ENCODE results near the gene EIF4G1.
A peak's percentile ranks its signal among the peaks of the same experiment; 100 is the strongest.
"Not testable (repeated sequence)": the region's sequence is repeated elsewhere in the genome, so short reads cannot be mapped to it uniquely, and the experiment has no call there.

Gene EIF4G1

GRCh38 chr3:184335661-184336546 lies 21.5 kb downstream of the EIF4G1 start:
- DNase-seq = peak; percentile 89 to 94

GRCh38 chr3:184336547-184337398 lies 22.4 kb downstream of the EIF4G1 start:
- DNase-seq = no peak

- no peak for DNase-seq
Observed at GRCh38 chr3:184337399-184337714, 23.0 kb downstream of the EIF4G1 start, which contains the start of gene FAM131A. Gene FAM131A (plus strand): TSS chr3:184337600. CDS start chr3:184337631, 31 bp downstream.

- DNase-seq = no peak
Observed at GRCh38 chr3:184337981-184338380, 23.6 kb downstream of the EIF4G1 start.

- DNase-seq = no peak
Observed at GRCh38 chr3:184338511-184338945, 24.1 kb downstream of the EIF4G1 start.

GRCh38 chr3:184339001-184339400 lies 24.6 kb downstream of the EIF4G1 start:
- DNase-seq = no peak

GRCh38 chr3:184339451-184340135 lies 25.2 kb downstream of the EIF4G1 start:
- not testable (repeated sequence) for DNase-seq

GRCh38 chr3:184341925-184342324 lies 27.5 kb downstream of the EIF4G1 start:
- DNase-seq = no peak

- DNase-seq = no peak
Observed at GRCh38 chr3:184343200-184343876, 28.9 kb downstream of the EIF4G1 start.

GRCh38 chr3:184344579-184345316 lies 30.3 kb downstream of the EIF4G1 start:
- no peak for DNase-seq

GRCh38 chr3:184345317-184346144 lies 31.1 kb downstream of the EIF4G1 start:
- DNase-seq = no peak

GRCh38 chr3:184346480-184347190 lies 32.2 kb downstream of the EIF4G1 start:
- no peak for DNase-seq

- no peak for DNase-seq
Observed at GRCh38 chr3:184347321-184348056, 33.1 kb downstream of the EIF4G1 start.

- no peak for DNase-seq
Observed at GRCh38 chr3:184348057-184348382, 33.6 kb downstream of the EIF4G1 start.

GRCh38 chr3:184349563-184350470 lies 35.4 kb downstream of the EIF4G1 start:
- no peak for DNase-seq

GRCh38 chr3:184350618-184351017 lies 36.2 kb downstream of the EIF4G1 start:
- no peak for DNase-seq

- no peak for DNase-seq
Observed at GRCh38 chr3:184351511-184352148, 37.2 kb downstream of the EIF4G1 start.

Data from stimulated activated CD4-positive, alpha-beta T cell treated with anti-CD3 and anti-CD28 coated beads, Interleukin-2, amount 100 ng/mL, for 48 hours (primary cell).